ENCODE results near the gene AFG1L. TPM values are rescaled to one million over a fixed set of nuclear protein-coding genes. Genes with fewer than 3 reads are reported as not detected.

The AFG1L gene
- total RNA-seq, 1 donor from 2014 or later, result 9.4 TPM

DNA sequence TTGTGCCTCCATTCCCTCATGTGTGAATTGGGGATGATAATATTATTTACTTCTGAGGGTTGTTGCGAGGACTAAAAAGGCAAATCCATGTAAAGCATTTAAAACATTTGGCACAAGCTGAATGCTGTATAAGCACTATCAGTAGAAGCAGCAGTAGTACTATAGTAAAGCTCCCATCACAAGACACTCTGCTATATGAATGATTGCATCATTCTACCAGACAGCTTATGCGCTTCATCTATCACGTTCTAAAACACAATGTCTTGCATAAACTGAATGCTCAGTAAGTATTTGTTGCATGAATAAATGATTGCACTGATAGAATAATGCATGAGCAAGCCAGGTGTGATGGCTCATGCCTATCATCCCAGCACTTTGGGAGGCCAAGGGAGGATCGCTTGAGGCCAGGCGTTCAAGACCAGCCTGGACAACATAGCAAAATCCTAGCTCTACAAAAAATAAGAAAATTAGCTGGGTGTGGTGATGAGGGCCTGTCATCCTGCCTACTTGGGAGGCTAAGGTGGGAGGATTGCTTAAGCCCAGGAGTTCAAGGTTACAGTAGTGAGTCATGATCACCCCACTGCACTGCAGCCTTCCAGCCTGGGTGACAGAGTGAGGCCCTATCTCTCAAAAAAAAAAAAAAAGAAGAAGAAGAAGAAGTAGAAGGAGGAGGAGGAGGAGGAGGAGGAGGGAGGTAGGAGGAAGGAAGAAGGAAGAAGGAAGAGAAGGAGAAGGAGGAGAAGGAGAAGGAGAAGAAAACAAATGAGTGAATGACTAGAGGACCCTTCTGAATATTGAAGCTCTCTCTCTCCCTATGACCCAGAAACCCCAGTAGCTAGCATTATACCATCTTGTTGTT lies 215.8 kb downstream of the AFG1L start:
- DNase-seq, result no peak
- no peak for TF ChIP-seq CTCF (IDR thresholded peaks at IDR 0.05; ENCODE audit: partially characterized antibody, unreplicated experiment)
- Mint-ChIP-seq H3K4me1 (ENCODE audit: low read depth, unreplicated experiment) (no peaks in the 10 kb centered on the region), H3K36me3 (ENCODE audit: unreplicated experiment) (peaks cover 12% of the 10 kb centered on the region), H3K27me3 (ENCODE audit: unreplicated experiment) (no peaks in the 10 kb centered on the region), H3K27ac (ENCODE audit: unreplicated experiment) (no peak overlapping the region), H3K9me3 (ENCODE audit: unreplicated experiment) (peaks cover 6% of the 10 kb centered on the region), H3K4me3 (ENCODE audit: unreplicated experiment) (no peak overlapping the region)

DNA sequence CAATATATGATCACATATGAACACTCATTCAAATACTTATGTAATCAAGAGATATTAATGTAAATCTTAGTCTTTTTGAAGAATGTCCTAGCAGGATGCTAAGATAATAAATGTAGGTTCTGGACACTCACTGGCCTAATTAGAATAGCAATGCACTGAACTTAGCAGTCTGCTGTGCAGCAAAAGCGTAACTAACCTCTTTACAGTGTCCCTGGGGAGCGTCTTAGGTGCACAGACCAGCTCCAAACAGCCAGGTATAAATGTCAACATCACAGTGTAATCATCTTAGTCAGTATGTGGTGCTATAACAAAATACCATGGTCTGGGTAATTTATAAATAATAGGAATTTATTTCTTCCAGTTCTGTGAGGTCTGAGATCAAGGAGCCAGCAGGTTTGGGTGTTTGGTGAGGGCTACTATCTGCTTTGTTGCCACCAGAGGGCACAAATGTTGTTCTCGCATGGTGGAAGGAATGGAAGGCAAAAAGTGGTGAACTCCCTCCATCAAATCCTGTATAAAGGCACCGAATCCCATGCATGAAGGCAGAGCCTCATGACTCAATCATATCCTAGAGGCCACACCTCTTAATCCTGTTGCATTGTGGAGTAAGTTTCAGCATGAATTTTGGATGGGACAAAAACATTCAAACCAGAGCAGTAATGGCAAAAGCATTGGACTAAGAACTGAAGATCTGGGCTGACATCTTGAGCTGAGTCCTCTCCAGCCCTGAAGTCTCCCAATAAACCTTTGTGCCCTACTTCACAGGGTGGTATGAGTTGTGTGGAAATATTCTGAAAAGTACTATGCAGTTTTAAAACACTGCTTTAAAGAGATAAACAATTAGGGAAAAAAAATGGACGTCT lies 224.1 kb downstream of the AFG1L start:
- Mint-ChIP-seq H3K27me3 (ENCODE audit: unreplicated experiment) (no peaks in the 10 kb centered on the region), H3K36me3 (ENCODE audit: unreplicated experiment) (no peaks in the 10 kb centered on the region), H3K9me3 (ENCODE audit: unreplicated experiment) (no peaks in the 10 kb centered on the region), H3K4me3 (ENCODE audit: unreplicated experiment) (no peak overlapping the region), H3K27ac (ENCODE audit: unreplicated experiment) (no peak overlapping the region), H3K4me1 (ENCODE audit: low read depth, unreplicated experiment) (peaks cover 2% of the 10 kb centered on the region)
- peak; percentile 57 for TF ChIP-seq CTCF (IDR thresholded peaks at IDR 0.05; ENCODE audit: partially characterized antibody, unreplicated experiment)
- DNase-seq, result peak; percentile 27

GRCh38 chr6:108521616-108522107 lies 226.8 kb downstream of the AFG1L start:
- Mint-ChIP-seq H3K36me3 (ENCODE audit: unreplicated experiment) (no peaks in the 10 kb centered on the region), H3K27me3 (ENCODE audit: unreplicated experiment) (no peaks in the 10 kb centered on the region), H3K4me1 (ENCODE audit: low read depth, unreplicated experiment) (peaks cover 2% of the 10 kb centered on the region), H3K4me3 (ENCODE audit: unreplicated experiment) (no peak overlapping the region), H3K9me3 (ENCODE audit: unreplicated experiment) (no peaks in the 10 kb centered on the region), H3K27ac (ENCODE audit: unreplicated experiment) (no peak overlapping the region)
- no peak for TF ChIP-seq CTCF (IDR thresholded peaks at IDR 0.05; ENCODE audit: partially characterized antibody, unreplicated experiment)
- DNase-seq, result no peak

DNA sequence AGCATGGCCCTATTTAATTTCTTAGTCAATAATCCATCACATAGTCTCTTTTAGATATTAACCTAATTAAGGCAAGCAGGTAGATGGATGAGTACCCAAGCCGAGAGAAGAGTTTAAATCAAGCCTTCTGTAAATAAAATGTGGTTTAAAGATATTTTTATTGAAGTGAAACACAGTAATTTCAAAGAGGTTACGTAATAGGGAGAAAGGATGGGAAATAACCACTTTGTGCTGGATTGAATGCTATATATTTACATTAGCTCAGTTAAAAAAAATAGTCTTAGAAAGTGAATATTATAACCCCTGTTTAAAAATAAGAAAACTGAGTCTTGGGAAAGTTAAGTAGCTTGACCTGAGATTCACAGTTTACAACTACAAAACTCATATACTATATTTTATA lies 228.8 kb downstream of the AFG1L start:
- no peak overlapping the region for H3K27ac Mint-ChIP-seq (ENCODE audit: unreplicated experiment)
- H3K4me3 Mint-ChIP-seq (ENCODE audit: unreplicated experiment), result no peak overlapping the region
- no peaks in the 10 kb centered on the region for H3K36me3 Mint-ChIP-seq (ENCODE audit: unreplicated experiment)
- peaks cover 2% of the 10 kb centered on the region for H3K9me3 Mint-ChIP-seq (ENCODE audit: unreplicated experiment)
- no peak for DNase-seq
- no peak for TF ChIP-seq CTCF (IDR thresholded peaks at IDR 0.05; ENCODE audit: partially characterized antibody, unreplicated experiment)
- peaks cover 2% of the 10 kb centered on the region for H3K4me1 Mint-ChIP-seq (ENCODE audit: low read depth, unreplicated experiment)
- no peaks in the 10 kb centered on the region for H3K27me3 Mint-ChIP-seq (ENCODE audit: unreplicated experiment)

Measured in glutamatergic neuron (in vitro differentiated cells).